H1 (cell line): Measurements from ENCODE around the gene STK32C. TPM values are rescaled to one million over a fixed set of nuclear protein-coding genes. Genes with fewer than 3 reads are reported as not detected.
A peak's percentile ranks its signal among the peaks of the same experiment; 100 is the strongest.

ENCODE experiments used
- CTCF ChIA-PET: fragments of 300-600 bp; sonication (Branson Sonifier 250); formaldehyde crosslinking; loops from one replicate; lab custom pipeline; 2021; ENCODE audit not compliant: partially characterized antibody; lab: Charles Lee
- POLR2A ChIA-PET: fragments of 300-600 bp; sonication (Branson Sonifier 250); formaldehyde crosslinking; loops from one replicate; lab custom pipeline; 2021; ENCODE audit warnings: inconsistent platforms; ENCODE audit not compliant: partially characterized antibody; lab: Charles Lee
- DNase-seq, 2 experiments: peaks; one replicate each; pipeline versions ENCODE4 v3.0.0 to v3.0.0-alpha.2; 2010 to 2022; ENCODE audit warnings: low spot score in 2 of 2, low read depth in 1 of 2, mixed read lengths in 1 of 2
- FAIRE-seq: peaks from 2 replicates; lab custom pipeline; 2011; peaks lifted over from hg19 to GRCh38; lab: Jason Lieb, UNC
- H2AFZ ChIP-seq: 2 replicates; pipeline ENCODE4 v1.8.1; 2012; ENCODE audit warnings: low read length, inconsistent platforms
- H2AK5ac ChIP-seq: 2 replicates; pipeline ENCODE4 v1.6.1; 2013; ENCODE audit warnings: low read depth, low read length
- H2BK120ac ChIP-seq: replicated peaks from 2 replicates; pipeline ENCODE3; 2013; ENCODE audit warnings: low read depth, low read length, inconsistent platforms
- H2BK12ac ChIP-seq: 2 replicates; pipeline ENCODE4 v1.6.1; 2013; ENCODE audit warnings: low read depth, low read length
- H2BK15ac ChIP-seq: 2 replicates; pipeline ENCODE4 v1.6.1; 2013; ENCODE audit warnings: low read length
- H2BK20ac ChIP-seq: 2 replicates; pipeline ENCODE4 v1.6.1; 2013; ENCODE audit warnings: low read length
- H2BK5ac ChIP-seq: 2 replicates; pipeline ENCODE4 v1.6.1; 2013; ENCODE audit warnings: low read depth, low read length
- H3K14ac ChIP-seq: 2 replicates; pipeline ENCODE4 v1.6.1; 2013; ENCODE audit warnings: inconsistent platforms; ENCODE audit not compliant: insufficient read length
- H3K18ac ChIP-seq: 2 replicates; pipeline ENCODE4 v1.6.1; 2013; ENCODE audit warnings: low read length; ENCODE audit errors: extremely low read depth
- H3K23ac ChIP-seq: 2 replicates; pipeline ENCODE4 v1.6.1; 2013; ENCODE audit warnings: inconsistent platforms; ENCODE audit not compliant: insufficient read length
- H3K23me2 ChIP-seq: 2 replicates; pipeline ENCODE4 v1.6.1; 2013; ENCODE audit warnings: low read depth, low read length
- H3K27ac ChIP-seq: 2 replicates; pipeline ENCODE4 v1.6.1; 2011; ENCODE audit warnings: low read depth, low read length, inconsistent platforms
- H3K27me3 ChIP-seq, 4 experiments: replicated peaks in 1 of 4; 1 replicate in 1 of 4; 2 replicates in 3 of 4; pipeline versions ENCODE4 v1.6.1 to v1.8.1; 2011 to 2013; ENCODE audit warnings: low read length in 3 of 4, mild to moderate bottlenecking in 3 of 4, inconsistent platforms in 2 of 4, mixed read lengths in 2 of 4, moderate library complexity in 1 of 4; ENCODE audit not compliant: control insufficient read depth in 3 of 4, insufficient read depth in 3 of 4; ENCODE audit errors: extremely low read depth in 1 of 4
- H3K36me3 ChIP-seq, 4 experiments: 2 replicates each; pipeline versions ENCODE4 v1.6.1 to v1.8.1; 2011 to 2013; ENCODE audit warnings: mild to moderate bottlenecking in 4 of 4, low read length in 3 of 4, moderate library complexity in 2 of 4, control low read depth in 1 of 4, inconsistent platforms in 1 of 4; ENCODE audit not compliant: insufficient read depth in 4 of 4, control insufficient read depth in 2 of 4
- H3K4ac ChIP-seq: replicated peaks from 2 replicates; pipeline ENCODE3; 2013; ENCODE audit warnings: low read length, low read depth, mixed read lengths, inconsistent platforms; ENCODE audit not compliant: insufficient read length
- H3K4me1 ChIP-seq, 4 experiments: replicated peaks in 1 of 4; 1 replicate in 1 of 4; 2 replicates in 3 of 4; pipeline versions ENCODE4 v1.6.1 to v1.8.1; 2011 to 2013; ENCODE audit warnings: low read length in 3 of 4, inconsistent platforms in 2 of 4, mixed read lengths in 1 of 4; ENCODE audit not compliant: insufficient read depth in 4 of 4, control insufficient read depth in 3 of 4
- H3K4me2 ChIP-seq, 2 experiments: 2 replicates each; pipeline versions ENCODE4 v1.6.1 to v1.8.1; 2011 to 2013; ENCODE audit warnings: low read depth in 2 of 2, low read length in 2 of 2, control low read depth in 1 of 2, inconsistent platforms in 1 of 2, mild to moderate bottlenecking in 1 of 2; ENCODE audit not compliant: insufficient read depth in 1 of 2
- H3K4me3 ChIP-seq, 4 experiments: fragments of 200-600, 300-600 bp in 1 of 4; sonication (generic), shearing (Covaris generic), sonication (Bioruptor Twin) in 1 of 4; 2 replicates each; pipeline versions ENCODE4 v1.5.1 to v1.8.1; 2011 to 2016; ENCODE audit warnings: low read length in 4 of 4, low read depth in 3 of 4, control low read depth in 2 of 4, inconsistent platforms in 2 of 4, mild to moderate bottlenecking in 2 of 4, mixed read lengths in 1 of 4, moderate library complexity in 1 of 4; ENCODE audit not compliant: insufficient read depth in 2 of 4; ENCODE audit errors: extremely low read depth in 1 of 4
- H3K56ac ChIP-seq: replicated peaks from 2 replicates; pipeline ENCODE3; 2013; ENCODE audit warnings: low read depth, mild to moderate bottlenecking, mixed read lengths, low read length, inconsistent platforms; ENCODE audit not compliant: insufficient read length
- H3K79me1 ChIP-seq: 2 replicates; pipeline ENCODE4 v1.6.1; 2013; ENCODE audit warnings: low read depth, low read length, control low read depth
- H3K79me2 ChIP-seq, 2 experiments: 2 replicates each; pipeline versions ENCODE4 v1.6.1 to v1.8.1; 2012 to 2013; ENCODE audit warnings: low read length in 2 of 2, mild to moderate bottlenecking in 2 of 2, inconsistent platforms in 1 of 2; ENCODE audit not compliant: insufficient read depth in 2 of 2, control insufficient read depth in 1 of 2
- H3K9ac ChIP-seq, 4 experiments: replicated peaks in 1 of 4; 1 replicate in 1 of 4; 2 replicates in 3 of 4; pipeline versions ENCODE4 v1.6.1 to v1.8.1; 2011 to 2013; ENCODE audit warnings: low read depth in 3 of 4, low read length in 3 of 4, control low read depth in 2 of 4, mild to moderate bottlenecking in 2 of 4, moderate library complexity in 2 of 4, inconsistent platforms in 1 of 4; ENCODE audit errors: extremely low read depth in 1 of 4
- H3K9me3 ChIP-seq, 2 experiments: 2 replicates each; pipeline versions ENCODE4 v1.6.1 to v1.8.1; 2012 to 2013; ENCODE audit warnings: mild to moderate bottlenecking in 2 of 2, moderate library complexity in 2 of 2, control low read depth in 1 of 2, inconsistent platforms in 1 of 2, low read depth in 1 of 2, low read length in 1 of 2, mixed read lengths in 1 of 2; ENCODE audit not compliant: insufficient read depth in 2 of 2
- H4K20me1 ChIP-seq, 2 experiments: replicated peaks in 1 of 2; 2 replicates each; pipeline versions ENCODE3 to v1.8.1; 2011 to 2013; ENCODE audit warnings: inconsistent platforms in 2 of 2, low read length in 2 of 2, mild to moderate bottlenecking in 1 of 2; ENCODE audit not compliant: insufficient read depth in 2 of 2, control insufficient read depth in 1 of 2
- H4K5ac ChIP-seq: 2 replicates; pipeline ENCODE4 v1.6.1; 2013; ENCODE audit warnings: low read length, low read depth, mixed read lengths, inconsistent platforms; ENCODE audit not compliant: insufficient read length
- H4K8ac ChIP-seq: 2 replicates; pipeline ENCODE4 v1.8.0; 2013; ENCODE audit warnings: mild to moderate bottlenecking, moderate library complexity, low read length, inconsistent platforms; ENCODE audit not compliant: insufficient read depth; ENCODE audit errors: extremely low read depth
- H4K91ac ChIP-seq: replicated peaks from 2 replicates; pipeline ENCODE3; 2013; ENCODE audit warnings: low read length, mixed read lengths, inconsistent platforms; ENCODE audit not compliant: insufficient read length
- CBX8 ChIP-seq: fragments of 300-800, 300-1000 bp; sonication (generic); IDR thresholded peaks from 2 replicates; pipeline ENCODE4 v1.7.1; 2016; ENCODE audit warnings: low read depth, low read length, borderline replicate concordance
- CREB1 ChIP-seq: IDR thresholded peaks from 2 replicates; pipeline ENCODE4 v1.6.1; 2012; ENCODE audit warnings: inconsistent platforms
- GTF2F1 ChIP-seq: IDR thresholded peaks from 2 replicates; pipeline ENCODE4 v1.6.1; 2012; ENCODE audit warnings: low read depth, low read length, improper control_type of control experiment, borderline replicate concordance
- JUN ChIP-seq: IDR thresholded peaks from 2 replicates; pipeline ENCODE4 v1.6.1; 2011; ENCODE audit warnings: low read depth, mild to moderate bottlenecking, improper control_type of control experiment, low read length
- MAX ChIP-seq: IDR thresholded peaks from 2 replicates; pipeline ENCODE4 v1.6.1; 2012; ENCODE audit warnings: inconsistent platforms
- RBBP5 ChIP-seq: IDR thresholded peaks from 2 replicates; pipeline ENCODE4 v1.7.1; 2012; ENCODE audit warnings: low read depth, mild to moderate bottlenecking, inconsistent platforms, low read length, moderate library complexity, borderline replicate concordance
- WGBS, 2 experiments: shearing (Covaris generic) in 1 of 2; methylation state at CpG; one replicate each; pipeline versions ENCODE4 v1.1.6 to v1.1.7; 2013 to 2015; ENCODE audit warnings: low lambda C conversion rate in 2 of 2, mixed read lengths in 2 of 2, inconsistent platforms in 1 of 2, low coverage in 1 of 2, missing lambda C conversion rate in 1 of 2; ENCODE audit not compliant: insufficient replicate concordance in 2 of 2, insufficient coverage in 1 of 2, insufficient read length in 1 of 2; ENCODE audit errors: extremely low coverage in 1 of 2, missing lambda C conversion rate in 1 of 2; 5-methylcytosine and 5-hydroxymethylcytosine counted together
- polyA plus RNA-seq, 7 experiments: library from polyadenylated mRNA; depleted of rRNA in 3 of 7; stranded (reverse) in 5 of 7; unstranded in 2 of 7; fragments of >200 nt in 5 of 7; fragments of 200-250 nt in 2 of 7; gene quantifications; 1 replicate in 5 of 7; 2 replicates in 1 of 7; 4 replicates in 1 of 7; pipeline versions ENCODE4 v1.2.1 to v1.2.3, GENCODE V29; 2011 to 2013; ENCODE audit warnings: missing spikeins in 2 of 7, mixed read lengths in 2 of 7
- total RNA-seq: library from RNA; stranded (reverse); fragmentation: NEBNext Ultra II Directional; extraction: Animal tissue kit (Norgen Biotek cat#: 25700); gene quantifications from 2 replicates; pipeline ENCODE4 v1.2.1, GENCODE V29; 2021
- TF ChIP-seq, protein P1 (sequence below), 3 experiments: IDR thresholded peaks; 1 replicate in 2 of 3; 2 replicates in 1 of 3; pipeline versions ENCODE4 v1.5.1 to v1.6.1; 2011; ENCODE audit warnings: low read length in 3 of 3, mild to moderate bottlenecking in 3 of 3, inconsistent platforms in 2 of 3, low read depth in 1 of 3, moderate library complexity in 1 of 3; ENCODE audit not compliant: insufficient read depth in 1 of 3; ENCODE audit errors: control extremely low read depth in 1 of 3
- TF ChIP-seq, protein P2 (sequence below): IDR thresholded peaks from 2 replicates; pipeline ENCODE4 v1.6.1; 2011; ENCODE audit warnings: low read depth, mild to moderate bottlenecking, low read length; ENCODE audit not compliant: insufficient read depth

Gene STK32C
- total and polyA plus RNA-seq, 2 of the 8 experiments (the other 6 are each of a cell fraction or from before 2014, with no cell fraction given) = 10.6 to 15.6 TPM

GRCh38 chr10:132185601-132186487, 121.9 kb downstream of the STK32C start:
- H2BK12ac ChIP-seq = no peak overlapping the region
- peak in 1 of 2 experiments; percentile 70 for DNase-seq
- peaks cover 0 to 18% (median 8%) of the 10 kb centered on the region in 4 experiments; a peak in 4 of 7 replicates for H3K4me1 ChIP-seq
- peaks cover 5% of the 10 kb centered on the region; the same call in 1 of the 2 replicates for H3K79me1 ChIP-seq
- no peaks in the 10 kb centered on the region for H3K9me3 ChIP-seq
- H3K9ac ChIP-seq = no peak overlapping the region
- H4K8ac ChIP-seq = peak overlapping the region; percentile 75
- peak overlapping the region; percentile 83 to 95 for H3K4me2 ChIP-seq
- H2AFZ ChIP-seq = no peak overlapping the region
- no peak overlapping the region for H2BK5ac ChIP-seq
- H3K27ac ChIP-seq = no peak overlapping the region
- CTCF ChIA-PET = interaction anchor here (0.9 kb wide), 1 partner anchor 67 kb away, joined by 3 read pairs; no protein-coding TSS in a partner anchor
- FAIRE-seq = no peak
- no peak overlapping the region for H2BK120ac ChIP-seq
- no peak overlapping the region for H3K23ac ChIP-seq
- POLR2A ChIA-PET = no interaction called here
- no peak overlapping the region for H3K18ac ChIP-seq
- no peaks in the 10 kb centered on the region for H3K79me2 ChIP-seq
- no peak overlapping the region for H2BK15ac ChIP-seq
- H3K56ac ChIP-seq = no peak overlapping the region
- H3K27me3 ChIP-seq = peaks cover 19 to 52% (median 40%) of the 10 kb centered on the region in 4 experiments
- H4K91ac ChIP-seq = no peak overlapping the region
- no peak overlapping the region for H2AK5ac ChIP-seq
- no peaks in the 10 kb centered on the region for H3K36me3 ChIP-seq
- H4K5ac ChIP-seq = no peak overlapping the region
- H2BK20ac ChIP-seq = no peak overlapping the region
- H3K23me2 ChIP-seq = peaks cover 18% of the 10 kb centered on the region
- H3K4me3 ChIP-seq = peak overlapping the region; percentile 17 to 73 (median 52)
- no peak overlapping the region for H3K14ac ChIP-seq
- no peak overlapping the region for H3K4ac ChIP-seq
- H4K20me1 ChIP-seq = peaks cover 2 to 15% of the 10 kb centered on the region in 2 experiments
- 10% methylated on average over 49 of the region's 99 CpGs; no CpG with 5 or more reads in 1 of the 2 experiments for WGBS, 2 experiments
- peak; percentile 30; the same call in 1 of the 2 replicates for TF ChIP-seq CREB1
- TF ChIP-seq JUN = no peak
- no peak for TF ChIP-seq CBX8
- peak; percentile 8; the same call in 1 of the 2 replicates for TF ChIP-seq MAX
- TF ChIP-seq, protein P1, sequence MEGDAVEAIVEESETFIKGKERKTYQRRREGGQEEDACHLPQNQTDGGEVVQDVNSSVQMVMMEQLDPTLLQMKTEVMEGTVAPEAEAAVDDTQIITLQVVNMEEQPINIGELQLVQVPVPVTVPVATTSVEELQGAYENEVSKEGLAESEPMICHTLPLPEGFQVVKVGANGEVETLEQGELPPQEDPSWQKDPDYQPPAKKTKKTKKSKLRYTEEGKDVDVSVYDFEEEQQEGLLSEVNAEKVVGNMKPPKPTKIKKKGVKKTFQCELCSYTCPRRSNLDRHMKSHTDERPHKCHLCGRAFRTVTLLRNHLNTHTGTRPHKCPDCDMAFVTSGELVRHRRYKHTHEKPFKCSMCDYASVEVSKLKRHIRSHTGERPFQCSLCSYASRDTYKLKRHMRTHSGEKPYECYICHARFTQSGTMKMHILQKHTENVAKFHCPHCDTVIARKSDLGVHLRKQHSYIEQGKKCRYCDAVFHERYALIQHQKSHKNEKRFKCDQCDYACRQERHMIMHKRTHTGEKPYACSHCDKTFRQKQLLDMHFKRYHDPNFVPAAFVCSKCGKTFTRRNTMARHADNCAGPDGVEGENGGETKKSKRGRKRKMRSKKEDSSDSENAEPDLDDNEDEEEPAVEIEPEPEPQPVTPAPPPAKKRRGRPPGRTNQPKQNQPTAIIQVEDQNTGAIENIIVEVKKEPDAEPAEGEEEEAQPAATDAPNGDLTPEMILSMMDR (IDR thresholded peaks at IDR 0.05; ENCODE audit: control extremely low read depth in 1 of 3, insufficient read depth in 1 of 3, low read depth in 1 of 3, low read length in 3 of 3) = no peak
- TF ChIP-seq GTF2F1 = no peak
- TF ChIP-seq, protein P2, sequence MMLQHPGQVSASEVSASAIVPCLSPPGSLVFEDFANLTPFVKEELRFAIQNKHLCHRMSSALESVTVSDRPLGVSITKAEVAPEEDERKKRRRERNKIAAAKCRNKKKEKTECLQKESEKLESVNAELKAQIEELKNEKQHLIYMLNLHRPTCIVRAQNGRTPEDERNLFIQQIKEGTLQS = no peak
- peak; percentile 61; the same call in 1 of the 2 replicates for TF ChIP-seq RBBP5
